K562 (cell line): ENCODE results near the gene RAI1. TPM values are rescaled to one million over a fixed set of nuclear protein-coding genes. Genes with fewer than 3 reads are reported as not detected.

Source experiments
- CBX8 ChIP-seq: fragments of 200-600 bp; sonication (generic); IDR thresholded peaks from 2 replicates; pipeline ENCODE4 v1.6.1; 2012; ENCODE audit warnings: borderline replicate concordance, mixed run types, low read depth, mild to moderate bottlenecking, moderate library complexity, mixed read lengths, low read length, control low read depth, inconsistent platforms; ENCODE audit not compliant: poor library complexity, severe bottlenecking; ENCODE audit errors: extremely low read depth
- CXXC5 ChIP-seq: fragments of 250-450 bp; sonication (Bioruptor Pico); IDR thresholded peaks from 2 replicates; pipeline ENCODE4 v1.8.0; 2022; ENCODE audit warnings: inconsistent platforms, mild to moderate bottlenecking, moderate library complexity
- E2F3 ChIP-seq: fragments of 250-450 bp; sonication (Bioruptor Pico); IDR thresholded peaks from 2 replicates; pipeline ENCODE4 v1.4.0; 2020; ENCODE audit warnings: mild to moderate bottlenecking
- FOXP1 ChIP-seq: sonication (generic); formaldehyde crosslinking; IDR thresholded peaks from 2 replicates; pipeline ENCODE4 v1.8.0; 2022; ENCODE audit warnings: mild to moderate bottlenecking, missing genetic modification reagents
- KLF16 ChIP-seq: IDR thresholded peaks from 2 replicates; pipeline ENCODE4 v1.6.1; 2016; ENCODE audit warnings: antibody characterized with exemption
- NELFE ChIP-seq: IDR thresholded peaks from 2 replicates; pipeline ENCODE4 v1.6.1; 2011; ENCODE audit warnings: mild to moderate bottlenecking; ENCODE audit not compliant: insufficient read depth, insufficient read length
- NR1H2 ChIP-seq: sonication (generic); formaldehyde crosslinking; IDR thresholded peaks from 2 replicates; pipeline ENCODE4 v1.4.0; 2020; ENCODE audit warnings: mild to moderate bottlenecking, missing genetic modification reagents
- RAD51 ChIP-seq: fragments of 450-650 bp; IDR thresholded peaks from 2 replicates; pipeline ENCODE4 v1.7.1; 2016; ENCODE audit warnings: low read depth, mild to moderate bottlenecking, borderline replicate concordance
- RCOR1 ChIP-seq, 2 experiments: IDR thresholded peaks; 2 replicates each; pipeline ENCODE4 v1.6.1; 2012; ENCODE audit warnings: low read depth in 2 of 2, low read length in 2 of 2, borderline replicate concordance in 1 of 2, improper control_type of control experiment in 1 of 2
- SP1 ChIP-seq: sonication (generic); formaldehyde crosslinking; IDR thresholded peaks from 2 replicates; pipeline ENCODE4 v1.8.1; 2022; ENCODE audit warnings: mild to moderate bottlenecking, missing genetic modification reagents
- TRIM28 ChIP-seq: fragments of 450-650 bp; IDR thresholded peaks from 2 replicates; pipeline ENCODE4 v1.6.1; 2017
- ZBTB17 ChIP-seq: fragments of 450-650 bp; formaldehyde crosslinking; IDR thresholded peaks from 2 replicates; pipeline ENCODE4 v1.4.0; 2020; ENCODE audit warnings: mild to moderate bottlenecking
- ZEB2 ChIP-seq: fragments of 450-650 bp; IDR thresholded peaks from 2 replicates; pipeline ENCODE4 v1.6.1; 2016
- ZKSCAN3 ChIP-seq: fragments of 250-450 bp; sonication (Bioruptor Pico); IDR thresholded peaks from 2 replicates; pipeline ENCODE4 v1.4.0; 2020
- ZKSCAN8 ChIP-seq: fragments of 200-800 bp; sonication (Bioruptor generic); IDR thresholded peaks from 2 replicates; pipeline ENCODE4 v1.6.1; 2016; ENCODE audit warnings: missing genetic modification characterization, missing compliant biosample characterization
- ZNF311 ChIP-seq: fragments of 250-450 bp; sonication (Bioruptor Pico); IDR thresholded peaks from 2 replicates; pipeline ENCODE4 v1.4.0; 2020; ENCODE audit warnings: mild to moderate bottlenecking, moderate library complexity
- polyA plus RNA-seq, 8 experiments: library from polyadenylated mRNA; depleted of rRNA in 4 of 8; stranded (reverse) in 5 of 8; unstranded in 3 of 8; fragments of >200 nt; fragmentation: Nextera tagmentation in 2 of 8; fragmentation: Illumina TruSeq in 1 of 8; extraction: Ambion mirVana in 2 of 8; extraction: Trizol in 1 of 8; gene quantifications; 2 replicates each; pipeline versions ENCODE4 v1.2.1 to v1.2.3, GENCODE V29; 2011 to 2014; ENCODE audit warnings: inconsistent platforms in 1 of 8, missing spikeins in 1 of 8
- total RNA-seq, 7 experiments: library from RNA; depleted of rRNA in 6 of 7; stranded (reverse); fragments of >200 nt in 6 of 7; fragmentation: Illumina TruSeq in 2 of 7; extraction: Trizol in 2 of 7; gene quantifications; 2 replicates each; pipeline versions ENCODE4 v1.2.1 to v1.2.3, GENCODE V29; 2011 to 2021; ENCODE audit warnings: low replicate concordance in 1 of 7
- TF ChIP-seq, protein P1 (sequence below): fragments of 450-650 bp; IDR thresholded peaks from 2 replicates; pipeline ENCODE4 v1.6.1; 2016
- TF ChIP-seq, protein P2 (sequence below): fragments of 450-650 bp; IDR thresholded peaks from 2 replicates; pipeline ENCODE4 v1.6.1; 2017; ENCODE audit warnings: antibody characterized with exemption, mild to moderate bottlenecking
- TF ChIP-seq, protein P3 (sequence below): fragments of 200-400 bp; formaldehyde crosslinking; IDR thresholded peaks from 2 replicates; pipeline ENCODE4 v1.6.1; 2017; ENCODE audit warnings: mild to moderate bottlenecking, low read depth, low read length, moderate library complexity

Gene RAI1
- total and polyA plus RNA-seq, 9 of the 15 experiments (the other 6 are each of a cell fraction or from before 2014, with no cell fraction given) = 0.68 to 19.9 (median 5.5) TPM

DNA sequence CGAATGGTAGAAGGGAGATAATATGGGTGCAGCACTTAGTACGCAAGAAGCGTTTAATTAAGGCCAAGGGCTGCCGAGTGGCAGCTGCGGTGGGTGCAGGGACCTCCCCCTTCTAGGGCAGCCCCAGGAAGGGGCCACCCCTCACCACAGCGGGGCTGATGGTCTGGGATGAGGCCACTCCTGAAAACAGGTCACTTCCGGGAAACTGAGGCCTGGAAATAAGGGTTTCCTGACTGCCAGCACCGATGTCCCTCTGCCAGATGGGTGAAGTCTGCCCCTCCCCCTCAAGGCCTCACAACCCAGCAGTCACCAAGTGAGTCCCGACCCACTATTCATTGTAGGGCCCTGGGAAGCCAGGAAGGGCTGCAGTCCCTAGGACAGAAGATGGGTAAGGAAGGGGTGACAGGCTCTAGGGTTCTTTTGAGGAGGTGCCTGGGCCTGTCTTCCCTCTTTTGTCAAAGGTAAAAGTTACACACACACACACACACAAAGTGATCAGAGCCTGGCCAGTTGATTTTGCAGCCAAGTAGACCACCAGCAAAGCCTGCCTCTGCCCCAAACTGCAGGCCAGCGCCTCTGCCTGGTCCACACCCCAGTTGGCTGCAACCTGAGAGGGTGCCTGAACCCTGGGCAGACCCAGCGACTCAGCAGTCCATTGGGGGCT is 143.0 kb downstream of the RAI1 start (continued):
- TF ChIP-seq, protein P1, sequence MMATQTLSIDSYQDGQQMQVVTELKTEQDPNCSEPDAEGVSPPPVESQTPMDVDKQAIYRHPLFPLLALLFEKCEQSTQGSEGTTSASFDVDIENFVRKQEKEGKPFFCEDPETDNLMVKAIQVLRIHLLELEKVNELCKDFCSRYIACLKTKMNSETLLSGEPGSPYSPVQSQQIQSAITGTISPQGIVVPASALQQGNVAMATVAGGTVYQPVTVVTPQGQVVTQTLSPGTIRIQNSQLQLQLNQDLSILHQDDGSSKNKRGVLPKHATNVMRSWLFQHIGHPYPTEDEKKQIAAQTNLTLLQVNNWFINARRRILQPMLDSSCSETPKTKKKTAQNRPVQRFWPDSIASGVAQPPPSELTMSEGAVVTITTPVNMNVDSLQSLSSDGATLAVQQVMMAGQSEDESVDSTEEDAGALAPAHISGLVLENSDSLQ = peak; percentile 39; the same call in 1 of the 2 replicates
- TF ChIP-seq RCOR1 (IDR thresholded peaks at IDR 0.05; ENCODE audit: borderline replicate concordance in 1 of 2, low read depth in 2 of 2, low read length in 2 of 2) (no peak; a peak in 1 of 4 replicates), ZEB2 (no peak), ZBTB17 (CRISPR knock-in tag) (peak; percentile 45; the same call in 1 of the 2 replicates), ZKSCAN8 (CRISPR knock-in tag) (peak; percentile 85; the same call in 1 of the 2 replicates), CXXC5 (CRISPR knock-in tag) (peak; percentile 18; the same call in 1 of the 2 replicates), NELFE (no peak), CBX8 (no peak), KLF16 (0 out of 2 replicates have a peak, but pooled peaks have one; percentile 14), SP1 (0 out of 2 replicates have a peak, but pooled peaks have one; percentile 3), FOXP1 (CRISPR knock-in tag) (no peak), RAD51 (no peak), E2F3 (CRISPR knock-in tag) (peak; percentile 42; the same call in 1 of the 2 replicates), ZKSCAN3 (no peak), ZNF311 (CRISPR knock-in tag) (peak; percentile 34; the same call in 1 of the 2 replicates), TRIM28 (no peak), NR1H2 (peak; percentile 99)
- TF ChIP-seq, protein P2, sequence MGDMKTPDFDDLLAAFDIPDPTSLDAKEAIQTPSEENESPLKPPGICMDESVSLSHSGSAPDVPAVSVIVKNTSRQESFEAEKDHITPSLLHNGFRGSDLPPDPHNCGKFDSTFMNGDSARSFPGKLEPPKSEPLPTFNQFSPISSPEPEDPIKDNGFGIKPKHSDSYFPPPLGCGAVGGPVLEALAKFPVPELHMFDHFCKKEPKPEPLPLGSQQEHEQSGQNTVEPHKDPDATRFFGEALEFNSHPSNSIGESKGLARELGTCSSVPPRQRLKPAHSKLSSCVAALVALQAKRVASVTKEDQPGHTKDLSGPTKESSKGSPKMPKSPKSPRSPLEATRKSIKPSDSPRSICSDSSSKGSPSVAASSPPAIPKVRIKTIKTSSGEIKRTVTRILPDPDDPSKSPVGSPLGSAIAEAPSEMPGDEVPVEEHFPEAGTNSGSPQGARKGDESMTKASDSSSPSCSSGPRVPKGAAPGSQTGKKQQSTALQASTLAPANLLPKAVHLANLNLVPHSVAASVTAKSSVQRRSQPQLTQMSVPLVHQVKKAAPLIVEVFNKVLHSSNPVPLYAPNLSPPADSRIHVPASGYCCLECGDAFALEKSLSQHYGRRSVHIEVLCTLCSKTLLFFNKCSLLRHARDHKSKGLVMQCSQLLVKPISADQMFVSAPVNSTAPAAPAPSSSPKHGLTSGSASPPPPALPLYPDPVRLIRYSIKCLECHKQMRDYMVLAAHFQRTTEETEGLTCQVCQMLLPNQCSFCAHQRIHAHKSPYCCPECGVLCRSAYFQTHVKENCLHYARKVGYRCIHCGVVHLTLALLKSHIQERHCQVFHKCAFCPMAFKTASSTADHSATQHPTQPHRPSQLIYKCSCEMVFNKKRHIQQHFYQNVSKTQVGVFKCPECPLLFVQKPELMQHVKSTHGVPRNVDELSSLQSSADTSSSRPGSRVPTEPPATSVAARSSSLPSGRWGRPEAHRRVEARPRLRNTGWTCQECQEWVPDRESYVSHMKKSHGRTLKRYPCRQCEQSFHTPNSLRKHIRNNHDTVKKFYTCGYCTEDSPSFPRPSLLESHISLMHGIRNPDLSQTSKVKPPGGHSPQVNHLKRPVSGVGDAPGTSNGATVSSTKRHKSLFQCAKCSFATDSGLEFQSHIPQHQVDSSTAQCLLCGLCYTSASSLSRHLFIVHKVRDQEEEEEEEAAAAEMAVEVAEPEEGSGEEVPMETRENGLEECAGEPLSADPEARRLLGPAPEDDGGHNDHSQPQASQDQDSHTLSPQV = peak; percentile 91; the same call in 1 of the 2 replicates
- TF ChIP-seq, protein P3, sequence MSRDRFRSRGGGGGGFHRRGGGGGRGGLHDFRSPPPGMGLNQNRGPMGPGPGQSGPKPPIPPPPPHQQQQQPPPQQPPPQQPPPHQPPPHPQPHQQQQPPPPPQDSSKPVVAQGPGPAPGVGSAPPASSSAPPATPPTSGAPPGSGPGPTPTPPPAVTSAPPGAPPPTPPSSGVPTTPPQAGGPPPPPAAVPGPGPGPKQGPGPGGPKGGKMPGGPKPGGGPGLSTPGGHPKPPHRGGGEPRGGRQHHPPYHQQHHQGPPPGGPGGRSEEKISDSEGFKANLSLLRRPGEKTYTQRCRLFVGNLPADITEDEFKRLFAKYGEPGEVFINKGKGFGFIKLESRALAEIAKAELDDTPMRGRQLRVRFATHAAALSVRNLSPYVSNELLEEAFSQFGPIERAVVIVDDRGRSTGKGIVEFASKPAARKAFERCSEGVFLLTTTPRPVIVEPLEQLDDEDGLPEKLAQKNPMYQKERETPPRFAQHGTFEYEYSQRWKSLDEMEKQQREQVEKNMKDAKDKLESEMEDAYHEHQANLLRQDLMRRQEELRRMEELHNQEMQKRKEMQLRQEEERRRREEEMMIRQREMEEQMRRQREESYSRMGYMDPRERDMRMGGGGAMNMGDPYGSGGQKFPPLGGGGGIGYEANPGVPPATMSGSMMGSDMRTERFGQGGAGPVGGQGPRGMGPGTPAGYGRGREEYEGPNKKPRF = no peak
